Tibial nerve (tissue), 4 donors: ENCODE data around the gene NOVA2. TPM values are rescaled to one million over a fixed set of nuclear protein-coding genes. Genes with fewer than 3 reads are reported as not detected.

ENCODE experiments used
- DNase-seq, 2 donors: peaks; one replicate each; pipeline ENCODE4 v3.0.0-alpha.2; 2019; ENCODE audit warnings: low spot score in 2 of 2
- H3K27ac ChIP-seq, 4 donors: fragments of 200-600 bp; sonication (generic) in 3 of 4; one replicate each; pipeline ENCODE4 v1.5.1; 2017 to 2019; ENCODE audit warnings: mild to moderate bottlenecking in 1 of 4
- H3K27me3 ChIP-seq, 2 donors: fragments of 200-600 bp; sonication (generic) in 1 of 2; one replicate each; pipeline versions ENCODE4 v1.5.1 to v1.6.0; 2017 to 2019
- H3K36me3 ChIP-seq, 3 donors: fragments of 200-600 bp; sonication (generic); one replicate each; pipeline ENCODE4 v1.5.1; 2018 to 2019
- H3K4me1 ChIP-seq, 4 donors: fragments of 200-600 bp; sonication (generic) in 3 of 4; one replicate each; pipeline ENCODE4 v1.5.1; 2017 to 2019
- H3K4me3 ChIP-seq, 4 donors: fragments of 200-600 bp; sonication (generic) in 3 of 4; one replicate each; pipeline ENCODE4 v1.5.1; 2017 to 2019; ENCODE audit warnings: mild to moderate bottlenecking in 1 of 4, moderate library complexity in 1 of 4
- H3K9me3 ChIP-seq, 4 donors: fragments of 200-600 bp; sonication (generic) in 3 of 4; one replicate each; pipeline ENCODE4 v1.5.1; 2017 to 2019
- CTCF ChIP-seq, 5 experiments: fragments of 200-600 bp in 3 of 5; fragments of 450-650 bp in 2 of 5; sonication (generic) in 3 of 5; IDR thresholded peaks; one replicate each; pipeline ENCODE4 v1.5.1; 2016 to 2019; ENCODE audit warnings: antibody characterized with exemption in 5 of 5, mild to moderate bottlenecking in 3 of 5, moderate library complexity in 2 of 5
- EP300 ChIP-seq, 2 donors: sonication (generic); formaldehyde crosslinking; IDR thresholded peaks; one replicate each; pipeline ENCODE4 v1.6.1; 2017; ENCODE audit warnings: antibody characterized with exemption in 2 of 2, mild to moderate bottlenecking in 1 of 2
- POLR2A ChIP-seq, 2 donors: fragments of 450-650 bp; IDR thresholded peaks; one replicate each; pipeline ENCODE4 v1.6.1; 2017; ENCODE audit warnings: antibody characterized with exemption in 2 of 2, mild to moderate bottlenecking in 2 of 2, moderate library complexity in 2 of 2
- WGBS, 2 donors: methylation state at CpG; one replicate each; pipeline ENCODE4 v1.1.5; 2018; 5-methylcytosine and 5-hydroxymethylcytosine counted together
- total RNA-seq, 4 donors: library from RNA; depleted of rRNA; stranded (reverse); fragments of >200 nt; gene quantifications; one replicate each; pipeline ENCODE4 v1.1.0, GENCODE V29; 2016

NOVA2 gene
- total RNA-seq, 4 donors from 2014 or later: 1.5 to 6.9 (median 1.7) TPM

- H3K27ac ChIP-seq: no peak overlapping the region
- H3K4me3 ChIP-seq: no peak overlapping the region
- no peaks in the 10 kb centered on the region for H3K36me3 ChIP-seq
- H3K4me1 ChIP-seq: no peaks in the 10 kb centered on the region
- H3K27me3 ChIP-seq: peaks cover 0 to 87% of the 10 kb centered on the region in 2 donors
- 27 to 29% methylated on average over 19 of the region's 19 CpGs for WGBS, 2 donors
- no peak for DNase-seq
- H3K9me3 ChIP-seq: no peaks in the 10 kb centered on the region
- no peak for TF ChIP-seq EP300 (IDR thresholded peaks at IDR 0.05)
- no peak for TF ChIP-seq POLR2A (IDR thresholded peaks at IDR 0.05)
- TF ChIP-seq CTCF (IDR thresholded peaks at IDR 0.05): no peak
Measured at GRCh38 chr19:45934551-45935230, 39.0 kb downstream of the NOVA2 start.

GRCh38 chr19:45933759-45934158, 39.9 kb downstream of the NOVA2 start:
- Histone ChIP-seq H3K4me1 (no peaks in the 10 kb centered on the region), H3K27ac (no peak overlapping the region), H3K27me3 (peaks cover 0 to 78% of the 10 kb centered on the region in 2 donors), H3K4me3 (no peak overlapping the region), H3K36me3 (no peaks in the 10 kb centered on the region), H3K9me3 (no peaks in the 10 kb centered on the region)
- DNase-seq: no peak
- TF ChIP-seq POLR2A (IDR thresholded peaks at IDR 0.05) (no peak), CTCF (IDR thresholded peaks at IDR 0.05) (no peak), EP300 (IDR thresholded peaks at IDR 0.05) (no peak)
- 50 to 57% methylated on average over 9 of the region's 9 CpGs for WGBS, 2 donors

- TF ChIP-seq POLR2A (IDR thresholded peaks at IDR 0.05) (no peak), EP300 (IDR thresholded peaks at IDR 0.05) (no peak), CTCF (IDR thresholded peaks at IDR 0.05) (no peak)
Measured at GRCh38 chr19:45931055-45931454, 42.6 kb downstream of the NOVA2 start.

GRCh38 chr19:45929247-45929646, 44.4 kb downstream of the NOVA2 start:
- no peaks in the 10 kb centered on the region for H3K9me3 ChIP-seq
- peaks cover 0 to 9% (median 0%) of the 10 kb centered on the region in 4 donors for H3K4me1 ChIP-seq
- H3K27me3 ChIP-seq: peaks cover 0 to 33% of the 10 kb centered on the region in 2 donors
- H3K27ac ChIP-seq: no peak overlapping the region
- no peak for TF ChIP-seq EP300 (IDR thresholded peaks at IDR 0.05)
- TF ChIP-seq POLR2A (IDR thresholded peaks at IDR 0.05): no peak
- no peak for TF ChIP-seq CTCF (IDR thresholded peaks at IDR 0.05)
- no peak for DNase-seq
- WGBS, 2 donors: 68 to 76% methylated on average over 2 of the region's 2 CpGs
- H3K36me3 ChIP-seq: no peaks in the 10 kb centered on the region
- H3K4me3 ChIP-seq: no peak overlapping the region

More at GRCh38 chr19:45931055-45931454, 42.6 kb downstream of the NOVA2 start:
- no peak for DNase-seq
- peaks cover 0 to 9% (median 0%) of the 10 kb centered on the region in 4 donors for H3K4me1 ChIP-seq
- no peaks in the 10 kb centered on the region for H3K9me3 ChIP-seq
- H3K27ac ChIP-seq: no peak overlapping the region
- 53 to 76% methylated on average over 3 of the region's 3 CpGs for WGBS, 2 donors
- H3K36me3 ChIP-seq: no peaks in the 10 kb centered on the region
- H3K4me3 ChIP-seq: no peak overlapping the region
- peaks cover 0 to 51% of the 10 kb centered on the region in 2 donors for H3K27me3 ChIP-seq

DNA sequence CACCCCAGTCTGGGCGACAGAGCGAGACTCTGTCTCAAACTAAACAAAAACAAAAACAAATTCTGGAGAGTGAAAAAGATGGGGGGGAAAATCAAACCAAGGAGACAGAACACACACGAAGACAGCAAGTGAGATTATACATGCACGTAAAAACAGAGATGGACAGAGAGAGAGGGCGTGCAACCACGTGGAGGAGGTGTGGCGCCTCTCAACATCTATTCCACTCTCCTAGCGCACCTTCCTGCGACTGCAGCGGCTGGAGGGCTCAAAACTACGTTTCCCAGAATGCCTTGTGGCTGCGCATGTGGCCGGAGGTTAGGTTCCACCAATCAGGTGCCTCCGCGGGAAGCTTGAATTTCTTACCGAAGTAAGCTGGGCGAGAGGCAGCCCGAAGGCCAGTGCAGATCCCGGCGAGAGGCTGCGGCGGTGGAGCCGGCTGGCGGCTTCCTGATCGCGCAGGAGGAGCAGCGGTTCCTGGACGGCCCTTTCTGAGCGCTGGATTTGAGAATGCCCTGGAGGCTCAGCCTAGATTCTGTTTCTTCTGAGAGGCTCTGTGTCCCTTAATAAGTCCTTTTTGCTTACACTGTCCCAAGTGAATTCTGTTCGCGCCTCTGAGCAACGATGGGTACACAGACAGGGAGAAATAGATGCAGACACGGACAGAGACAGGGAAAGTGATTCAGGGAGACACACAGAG, 46.0 kb downstream of the NOVA2 start:
- WGBS, 2 donors: 6 to 8% methylated on average over 33 of the region's 33 CpGs
- TF ChIP-seq EP300 (IDR thresholded peaks at IDR 0.05) (peak in 1 of 2 donors; percentile 92), POLR2A (IDR thresholded peaks at IDR 0.05) (no peak)
- Histone ChIP-seq H3K27ac (no peak overlapping the region), H3K4me1 (peaks cover 0 to 9% (median 0%) of the 10 kb centered on the region in 4 donors), H3K9me3 (no peaks in the 10 kb centered on the region), H3K27me3 (peaks cover 0 to 19% of the 10 kb centered on the region in 2 donors), H3K36me3 (no peaks in the 10 kb centered on the region), H3K4me3 (no peak overlapping the region)
- peak; percentile 73 to 92 for DNase-seq
